SK-N-SH (cell line): Measurements from ENCODE around the gene NXNL2. TPM values are rescaled to one million over a fixed set of nuclear protein-coding genes. Genes with fewer than 3 reads are reported as not detected.

ENCODE experiments used
- CTCF ChIA-PET: fragments of 300-600, 350-600 bp; formaldehyde crosslinking; extraction: SDS; loops from one replicate; lab custom pipeline; 2021; lab: Yijun Ruan, JAX
- POLR2A ChIA-PET: fragments of 350-600 bp; sonication (Branson Sonifier 250); formaldehyde crosslinking; extraction: SDS; loops from one replicate; lab custom pipeline; 2020; ENCODE audit warnings: antibody characterized with exemption, inconsistent platforms; lab: Yijun Ruan, JAX
- DNase-seq: peaks from one replicate; pipeline ENCODE4 v3.0.0; 2012
- H2AFZ ChIP-seq: fragments of 200-600 bp; sonication (generic); 2 replicates; pipeline ENCODE4 v1.8.1; 2016; ENCODE audit warnings: antibody characterized with exemption, mild to moderate bottlenecking, low read depth
- H3F3A ChIP-seq: fragments of 200-600 bp; sonication (generic); replicated peaks from 2 replicates; pipeline ENCODE3; 2016; ENCODE audit warnings: antibody characterized with exemption, mild to moderate bottlenecking; ENCODE audit not compliant: insufficient read depth
- H3K27ac ChIP-seq, 2 experiments: fragments of 200-500 bp in 1 of 2; fragments of 200-600 bp in 1 of 2; sonication (Bioruptor generic) in 1 of 2; sonication (generic), shearing (Covaris generic) in 1 of 2; 2 replicates each; pipeline versions ENCODE4 v1.5.1 to v1.6.1; 2014 to 2016; ENCODE audit warnings: low read depth in 2 of 2, inconsistent platforms in 1 of 2, low read length in 1 of 2, mild to moderate bottlenecking in 1 of 2, mixed read lengths in 1 of 2
- H3K27me3 ChIP-seq: fragments of 200-600 bp; sonication (generic), shearing (Covaris generic); 2 replicates; pipeline ENCODE4 v1.6.1; 2016; ENCODE audit warnings: mixed run types; ENCODE audit not compliant: insufficient read depth
- H3K36me3 ChIP-seq, 2 experiments: fragments of 200-500 bp in 1 of 2; fragments of 200-600 bp in 1 of 2; sonication (Bioruptor generic) in 1 of 2; sonication (generic) in 1 of 2; replicated peaks in 1 of 2; 2 replicates each; pipeline versions ENCODE3 to v1.5.1; 2014 to 2016; ENCODE audit warnings: low read length in 1 of 2, mild to moderate bottlenecking in 1 of 2; ENCODE audit not compliant: insufficient read depth in 2 of 2, control insufficient read depth in 1 of 2
- H3K4me1 ChIP-seq, 2 experiments: fragments of 200-500 bp in 1 of 2; fragments of 200-600 bp in 1 of 2; sonication (Bioruptor generic) in 1 of 2; sonication (generic), shearing (Covaris generic) in 1 of 2; 2 replicates each; pipeline versions ENCODE4 v1.5.1 to v1.6.1; 2014 to 2016; ENCODE audit warnings: low read depth in 1 of 2, low read length in 1 of 2, mixed run types in 1 of 2; ENCODE audit not compliant: insufficient read depth in 2 of 2, control insufficient read depth in 1 of 2
- H3K4me2 ChIP-seq: fragments of 200-600 bp; sonication (generic), shearing (Covaris generic); 2 replicates; pipeline ENCODE4 v1.6.1; 2017; ENCODE audit warnings: mixed run types
- H3K4me3 ChIP-seq, 2 experiments: fragments of 200-500 bp in 1 of 2; fragments of 200-600 bp in 1 of 2; sonication (Bioruptor generic) in 1 of 2; sonication (generic), shearing (Covaris generic) in 1 of 2; 2 replicates each; pipeline versions ENCODE4 v1.5.1 to v1.8.1; 2014 to 2016; ENCODE audit warnings: low read depth in 2 of 2, inconsistent platforms in 1 of 2, low read length in 1 of 2, mild to moderate bottlenecking in 1 of 2, mixed read lengths in 1 of 2, moderate library complexity in 1 of 2
- H3K79me2 ChIP-seq: fragments of 200-600 bp; sonication (generic); 2 replicates; pipeline ENCODE4 v1.8.1; 2017; ENCODE audit warnings: mild to moderate bottlenecking; ENCODE audit not compliant: insufficient read depth
- H3K9ac ChIP-seq: fragments of 200-600 bp; sonication (generic); 2 replicates; pipeline ENCODE4 v1.6.1; 2017; ENCODE audit warnings: mixed run types
- H3K9me2 ChIP-seq: fragments of 200-600 bp; sonication (generic); 2 replicates; pipeline ENCODE4 v1.6.1; 2017; ENCODE audit warnings: mixed run types
- H3K9me3 ChIP-seq: fragments of 200-600 bp; sonication (generic); 2 replicates; pipeline ENCODE4 v1.6.1; 2017; ENCODE audit warnings: mixed run types, mild to moderate bottlenecking, moderate library complexity
- H4K20me1 ChIP-seq: fragments of 200-600 bp; sonication (generic); 2 replicates; pipeline ENCODE4 v1.6.1; 2017; ENCODE audit warnings: mild to moderate bottlenecking, mixed run types; ENCODE audit not compliant: insufficient read depth
- MXI1 ChIP-seq: IDR thresholded peaks from 2 replicates; pipeline ENCODE4 v1.6.1; 2012; ENCODE audit warnings: mild to moderate bottlenecking, low read depth, low read length, improper control_type of control experiment
- NRF1 ChIP-seq: IDR thresholded peaks from 2 replicates; pipeline ENCODE4 v1.6.1; 2012; ENCODE audit warnings: low read depth, mild to moderate bottlenecking, low read length
- POLR2AphosphoS5 ChIP-seq: IDR thresholded peaks from 2 replicates; pipeline ENCODE4 v1.6.1; 2012; ENCODE audit warnings: low read depth, low read length
- SIN3A ChIP-seq: IDR thresholded peaks from 2 replicates; pipeline ENCODE4 v1.6.1; 2012; ENCODE audit warnings: low read depth, mild to moderate bottlenecking, low read length, moderate library complexity, borderline replicate concordance
- TAF1 ChIP-seq: IDR thresholded peaks from 2 replicates; pipeline ENCODE4 v1.6.1; 2012; ENCODE audit warnings: low read depth, mild to moderate bottlenecking, low read length, moderate library complexity, borderline replicate concordance
- TCF12 ChIP-seq: IDR thresholded peaks from 2 replicates; pipeline ENCODE4 v1.4.0; 2012
- WGBS: methylation state at CpG from one replicate; pipeline ENCODE4 v1.1.6; 2017; ENCODE audit warnings: low lambda C conversion rate; 5-methylcytosine and 5-hydroxymethylcytosine counted together
- polyA plus RNA-seq, 3 experiments: library from polyadenylated mRNA; depleted of rRNA; stranded (reverse); fragments of >200 nt; gene quantifications; 2 replicates each; pipeline ENCODE4 v1.2.3, GENCODE V29; 2012
- TF ChIP-seq, protein P1 (sequence below): fragments of 200-600 bp; sonication (generic); IDR thresholded peaks from 2 replicates; pipeline ENCODE4 v1.6.1; 2017; ENCODE audit warnings: antibody characterized with exemption, mild to moderate bottlenecking, moderate library complexity
- TF ChIP-seq, protein P2 (sequence below): IDR thresholded peaks from 2 replicates; pipeline ENCODE4 v1.4.0; 2012; ENCODE audit warnings: low read depth
- TF ChIP-seq, protein P3 (sequence below): fragments of 150-350 bp; IDR thresholded peaks from 2 replicates; pipeline ENCODE4 v1.6.1; 2017; ENCODE audit warnings: antibody characterized with exemption, low read length, low read depth, borderline replicate concordance
- TF ChIP-seq, protein P4 (sequence below): IDR thresholded peaks from 2 replicates; pipeline ENCODE4; 2012

Gene NXNL2
- polyA plus RNA-seq, 1 of the 3 experiments (the other 2 are of a cell fraction), result 3.1 TPM

DNA sequence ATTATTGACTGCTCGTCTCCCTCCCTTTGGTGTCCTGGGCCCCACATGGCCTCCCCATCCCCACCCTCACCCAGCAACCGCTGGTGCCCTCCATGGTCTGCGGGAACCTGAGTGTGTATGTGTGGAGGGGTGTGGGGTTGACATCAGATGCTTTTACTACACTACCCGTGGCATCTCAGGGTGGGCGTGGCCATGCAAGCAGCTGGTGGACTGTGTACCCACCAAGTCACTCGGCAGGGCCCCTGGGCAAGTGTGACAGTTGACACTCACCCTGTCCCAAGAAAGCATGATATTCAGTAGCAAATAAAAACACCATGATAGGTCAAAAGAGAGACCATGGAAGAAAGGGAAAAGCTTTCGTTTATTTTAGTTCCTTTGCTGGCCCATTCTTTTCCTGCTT lies 7.4 kb upstream of the NXNL2 start:
- no peaks in the 10 kb centered on the region for H3F3A ChIP-seq
- 88% methylated on average over 5 of the region's 7 CpGs for WGBS
- no peaks in the 10 kb centered on the region for H3K9me2 ChIP-seq
- H3K4me2 ChIP-seq, result no peak overlapping the region
- no peaks in the 10 kb centered on the region for H3K9me3 ChIP-seq
- H3K4me3 ChIP-seq, result no peak overlapping the region
- H3K27me3 ChIP-seq, result no peaks in the 10 kb centered on the region
- peaks cover 0 to 22% of the 10 kb centered on the region in 2 experiments; a peak in 2 of 4 replicates for H3K4me1 ChIP-seq
- peaks cover 23% of the 10 kb centered on the region; the same call in 1 of the 2 replicates for H3K79me2 ChIP-seq
- H3K36me3 ChIP-seq, result no peaks in the 10 kb centered on the region
- H4K20me1 ChIP-seq, result no peaks in the 10 kb centered on the region
- H3K9ac ChIP-seq, result no peak overlapping the region
- no peak overlapping the region for H2AFZ ChIP-seq
- POLR2A ChIA-PET, result no interaction called here
- DNase-seq, result no peak
- no peak for TF ChIP-seq SIN3A
- no peak overlapping the region for H3K27ac ChIP-seq
- CTCF ChIA-PET, result no interaction called here

- peaks cover under 1% of the 10 kb centered on the region for H3F3A ChIP-seq
- H4K20me1 ChIP-seq, result no peaks in the 10 kb centered on the region
- H3K27me3 ChIP-seq, result no peaks in the 10 kb centered on the region
- CTCF ChIA-PET, result no interaction called here
- no peak overlapping the region for H3K27ac ChIP-seq
- no peak for TF ChIP-seq NRF1
- TF ChIP-seq, protein P1, sequence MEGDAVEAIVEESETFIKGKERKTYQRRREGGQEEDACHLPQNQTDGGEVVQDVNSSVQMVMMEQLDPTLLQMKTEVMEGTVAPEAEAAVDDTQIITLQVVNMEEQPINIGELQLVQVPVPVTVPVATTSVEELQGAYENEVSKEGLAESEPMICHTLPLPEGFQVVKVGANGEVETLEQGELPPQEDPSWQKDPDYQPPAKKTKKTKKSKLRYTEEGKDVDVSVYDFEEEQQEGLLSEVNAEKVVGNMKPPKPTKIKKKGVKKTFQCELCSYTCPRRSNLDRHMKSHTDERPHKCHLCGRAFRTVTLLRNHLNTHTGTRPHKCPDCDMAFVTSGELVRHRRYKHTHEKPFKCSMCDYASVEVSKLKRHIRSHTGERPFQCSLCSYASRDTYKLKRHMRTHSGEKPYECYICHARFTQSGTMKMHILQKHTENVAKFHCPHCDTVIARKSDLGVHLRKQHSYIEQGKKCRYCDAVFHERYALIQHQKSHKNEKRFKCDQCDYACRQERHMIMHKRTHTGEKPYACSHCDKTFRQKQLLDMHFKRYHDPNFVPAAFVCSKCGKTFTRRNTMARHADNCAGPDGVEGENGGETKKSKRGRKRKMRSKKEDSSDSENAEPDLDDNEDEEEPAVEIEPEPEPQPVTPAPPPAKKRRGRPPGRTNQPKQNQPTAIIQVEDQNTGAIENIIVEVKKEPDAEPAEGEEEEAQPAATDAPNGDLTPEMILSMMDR, result no peak
- no peak for TF ChIP-seq TCF12
- TF ChIP-seq, protein P2, sequence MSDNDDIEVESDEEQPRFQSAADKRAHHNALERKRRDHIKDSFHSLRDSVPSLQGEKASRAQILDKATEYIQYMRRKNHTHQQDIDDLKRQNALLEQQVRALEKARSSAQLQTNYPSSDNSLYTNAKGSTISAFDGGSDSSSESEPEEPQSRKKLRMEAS, result no peak
- TF ChIP-seq, protein P3, sequence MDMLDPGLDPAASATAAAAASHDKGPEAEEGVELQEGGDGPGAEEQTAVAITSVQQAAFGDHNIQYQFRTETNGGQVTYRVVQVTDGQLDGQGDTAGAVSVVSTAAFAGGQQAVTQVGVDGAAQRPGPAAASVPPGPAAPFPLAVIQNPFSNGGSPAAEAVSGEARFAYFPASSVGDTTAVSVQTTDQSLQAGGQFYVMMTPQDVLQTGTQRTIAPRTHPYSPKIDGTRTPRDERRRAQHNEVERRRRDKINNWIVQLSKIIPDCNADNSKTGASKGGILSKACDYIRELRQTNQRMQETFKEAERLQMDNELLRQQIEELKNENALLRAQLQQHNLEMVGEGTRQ, result no peak
- no peak for TF ChIP-seq TAF1
- TF ChIP-seq, protein P4, sequence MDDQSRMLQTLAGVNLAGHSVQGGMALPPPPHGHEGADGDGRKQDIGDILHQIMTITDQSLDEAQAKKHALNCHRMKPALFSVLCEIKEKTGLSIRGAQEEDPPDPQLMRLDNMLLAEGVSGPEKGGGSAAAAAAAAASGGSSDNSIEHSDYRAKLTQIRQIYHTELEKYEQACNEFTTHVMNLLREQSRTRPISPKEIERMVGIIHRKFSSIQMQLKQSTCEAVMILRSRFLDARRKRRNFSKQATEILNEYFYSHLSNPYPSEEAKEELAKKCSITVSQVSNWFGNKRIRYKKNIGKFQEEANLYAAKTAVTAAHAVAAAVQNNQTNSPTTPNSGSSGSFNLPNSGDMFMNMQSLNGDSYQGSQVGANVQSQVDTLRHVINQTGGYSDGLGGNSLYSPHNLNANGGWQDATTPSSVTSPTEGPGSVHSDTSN, result no peak
- TF ChIP-seq POLR2AphosphoS5, result no peak
- no peak for TF ChIP-seq MXI1
- TF ChIP-seq, all 33 proteins: peak for 0
- H3K36me3 ChIP-seq, result no peaks in the 10 kb centered on the region
- peaks cover 0 to 27% of the 10 kb centered on the region in 2 experiments; a peak in 2 of 4 replicates for H3K4me1 ChIP-seq
- H2AFZ ChIP-seq, result no peak overlapping the region
- H3K9me2 ChIP-seq, result no peaks in the 10 kb centered on the region
- 97% methylated on average over 6 of the region's 6 CpGs for WGBS
- H3K9ac ChIP-seq, result no peak overlapping the region
- no peak overlapping the region for H3K4me2 ChIP-seq
- H3K4me3 ChIP-seq, result no peak overlapping the region
- H3K79me2 ChIP-seq, result peaks cover 29% of the 10 kb centered on the region; the same call in 1 of the 2 replicates
- no peak for DNase-seq
- H3K9me3 ChIP-seq, result no peaks in the 10 kb centered on the region
- POLR2A ChIA-PET, result no interaction called here
Observed at GRCh38 chr9:88528080-88528790, 6.7 kb upstream of the NXNL2 start.
